Nephron progenitor cell (in vitro differentiated cells): Measurements from ENCODE around the gene TLR9.
A peak's percentile ranks its signal among the peaks of the same experiment; 100 is the strongest.

Experiments used
- DNase-seq: peaks from one replicate; pipeline ENCODE4 v3.0.0; 2021
- H3K27ac Mint-ChIP-seq: 2 replicates; pipeline ENCODE4 v1.8.0; 2021; ENCODE audit warnings: mild to moderate bottlenecking, moderate library complexity, mixed read lengths
- H3K27me3 Mint-ChIP-seq: 2 replicates; pipeline ENCODE4 v1.8.0; 2021; ENCODE audit warnings: mild to moderate bottlenecking, low read depth, mixed read lengths; ENCODE audit not compliant: poor library complexity
- H3K36me3 Mint-ChIP-seq: 2 replicates; pipeline ENCODE4 v1.8.0; 2021; ENCODE audit warnings: low read depth, mixed read lengths
- H3K4me1 Mint-ChIP-seq: 2 replicates; pipeline ENCODE4 v1.8.0; 2021; ENCODE audit warnings: mixed read lengths
- H3K4me3 Mint-ChIP-seq: 2 replicates; pipeline ENCODE4 v1.8.0; 2021; ENCODE audit warnings: mild to moderate bottlenecking, moderate library complexity, mixed read lengths
- H3K9me3 Mint-ChIP-seq: 2 replicates; pipeline ENCODE4 v1.8.0; 2021; ENCODE audit warnings: mild to moderate bottlenecking, moderate library complexity, mixed read lengths
- CTCF ChIP-seq: fragments of 200-600 bp; sonication (generic); IDR thresholded peaks from 2 replicates; pipeline ENCODE4 v1.5.0; 2021; ENCODE audit warnings: antibody characterized with exemption

The TLR9 gene

GRCh38 chr3:52217409-52217805 lies 8.0 kb downstream of the TLR9 start:
- Mint-ChIP-seq H3K27me3 (no peaks in the 10 kb centered on the region), H3K9me3 (no peaks in the 10 kb centered on the region), H3K27ac (no peak overlapping the region), H3K36me3 (peaks cover 34% of the 10 kb centered on the region), H3K4me1 (peaks cover 31% of the 10 kb centered on the region), H3K4me3 (no peak overlapping the region)
- no peak for DNase-seq
- TF ChIP-seq CTCF, result no peak

GRCh38 chr3:52216585-52217408 lies 8.6 kb downstream of the TLR9 start:
- Mint-ChIP-seq H3K4me1 (peaks cover 31% of the 10 kb centered on the region), H3K9me3 (no peaks in the 10 kb centered on the region), H3K36me3 (peaks cover 40% of the 10 kb centered on the region), H3K27ac (peak overlapping the region; percentile 52), H3K4me3 (no peak overlapping the region), H3K27me3 (peaks cover 2% of the 10 kb centered on the region)
- DNase-seq, result no peak
- no peak for TF ChIP-seq CTCF

GRCh38 chr3:52215351-52215750 lies 10.1 kb downstream of the TLR9 start:
- Mint-ChIP-seq H3K9me3 (no peaks in the 10 kb centered on the region), H3K36me3 (peaks cover 51% of the 10 kb centered on the region), H3K27me3 (peaks cover 2% of the 10 kb centered on the region), H3K27ac (peak overlapping the region; percentile 37), H3K4me3 (no peak overlapping the region), H3K4me1 (peaks cover 27% of the 10 kb centered on the region)
- no peak for TF ChIP-seq CTCF
- DNase-seq, result no peak

DNA sequence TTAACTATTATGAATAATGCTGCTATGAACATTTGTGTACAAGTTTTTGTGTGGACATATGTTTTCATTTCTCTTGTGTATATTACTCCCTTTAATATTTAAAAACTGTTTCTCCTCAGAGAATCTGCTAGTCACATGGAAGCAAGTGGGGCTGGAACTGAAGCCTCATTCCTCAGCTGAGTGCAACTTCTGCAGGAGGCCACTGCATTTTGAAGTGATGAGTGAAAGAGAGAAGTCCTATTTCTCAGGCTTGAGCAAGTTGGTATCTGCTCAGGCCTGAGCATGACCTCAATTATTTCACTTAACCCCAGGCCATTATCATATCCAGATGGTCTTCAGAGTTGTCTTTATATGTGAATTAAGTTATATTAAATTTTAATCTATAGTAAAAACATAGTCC lies 11.5 kb downstream of the TLR9 start:
- Mint-ChIP-seq H3K36me3 (peaks cover 65% of the 10 kb centered on the region), H3K27me3 (peaks cover 2% of the 10 kb centered on the region), H3K9me3 (no peaks in the 10 kb centered on the region), H3K27ac (no peak overlapping the region), H3K4me3 (no peak overlapping the region), H3K4me1 (peaks cover 19% of the 10 kb centered on the region)
- TF ChIP-seq CTCF, result no peak
- DNase-seq, result no peak

DNA sequence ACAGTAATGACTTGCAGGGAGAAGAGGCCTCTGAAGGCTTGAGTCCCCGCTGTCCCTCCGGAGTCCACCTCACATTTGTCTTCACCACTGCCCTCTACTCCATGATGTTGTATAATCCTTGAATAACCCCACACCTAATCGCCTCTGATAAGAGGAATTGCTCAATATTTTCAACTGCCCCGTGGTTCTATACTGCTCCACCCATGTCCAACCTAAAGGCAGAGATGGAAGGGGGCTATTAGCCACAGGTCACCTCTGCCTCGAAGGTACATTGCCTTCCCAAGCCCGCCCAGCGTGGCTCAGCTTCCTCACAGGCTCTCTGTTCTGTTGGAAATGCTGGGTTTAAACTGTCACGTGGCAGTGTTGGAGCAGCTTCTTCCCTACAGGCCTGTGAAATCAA lies 12.4 kb downstream of the TLR9 start:
- peaks cover 73% of the 10 kb centered on the region for H3K36me3 Mint-ChIP-seq
- TF ChIP-seq CTCF, result no peak
- H3K27ac Mint-ChIP-seq, result no peak overlapping the region
- H3K4me1 Mint-ChIP-seq, result peaks cover 10% of the 10 kb centered on the region
- H3K4me3 Mint-ChIP-seq, result no peak overlapping the region
- no peaks in the 10 kb centered on the region for H3K9me3 Mint-ChIP-seq
- DNase-seq, result no peak
- peaks cover 2% of the 10 kb centered on the region for H3K27me3 Mint-ChIP-seq
